ENCODE measurements around the gene TXN2.

The TXN2 gene

GRCh38 chr22:36512991-36513390 lies 31.6 kb upstream of the TXN2 start:
- no peak for DNase-seq (ENCODE audit: low read depth)
- no peak for TF ChIP-seq CTCF (IDR thresholded peaks at IDR 0.05; ENCODE audit: control insufficient read depth, extremely low read depth, insufficient read depth)
- no peak overlapping the region for H3K4me3 ChIP-seq (ENCODE audit: low read depth, low read length)

GRCh38 chr22:36512333-36512732 lies 30.9 kb upstream of the TXN2 start:
- no peak for DNase-seq (ENCODE audit: low read depth)
- TF ChIP-seq CTCF (IDR thresholded peaks at IDR 0.05; ENCODE audit: control insufficient read depth, extremely low read depth, insufficient read depth), result no peak

DNA sequence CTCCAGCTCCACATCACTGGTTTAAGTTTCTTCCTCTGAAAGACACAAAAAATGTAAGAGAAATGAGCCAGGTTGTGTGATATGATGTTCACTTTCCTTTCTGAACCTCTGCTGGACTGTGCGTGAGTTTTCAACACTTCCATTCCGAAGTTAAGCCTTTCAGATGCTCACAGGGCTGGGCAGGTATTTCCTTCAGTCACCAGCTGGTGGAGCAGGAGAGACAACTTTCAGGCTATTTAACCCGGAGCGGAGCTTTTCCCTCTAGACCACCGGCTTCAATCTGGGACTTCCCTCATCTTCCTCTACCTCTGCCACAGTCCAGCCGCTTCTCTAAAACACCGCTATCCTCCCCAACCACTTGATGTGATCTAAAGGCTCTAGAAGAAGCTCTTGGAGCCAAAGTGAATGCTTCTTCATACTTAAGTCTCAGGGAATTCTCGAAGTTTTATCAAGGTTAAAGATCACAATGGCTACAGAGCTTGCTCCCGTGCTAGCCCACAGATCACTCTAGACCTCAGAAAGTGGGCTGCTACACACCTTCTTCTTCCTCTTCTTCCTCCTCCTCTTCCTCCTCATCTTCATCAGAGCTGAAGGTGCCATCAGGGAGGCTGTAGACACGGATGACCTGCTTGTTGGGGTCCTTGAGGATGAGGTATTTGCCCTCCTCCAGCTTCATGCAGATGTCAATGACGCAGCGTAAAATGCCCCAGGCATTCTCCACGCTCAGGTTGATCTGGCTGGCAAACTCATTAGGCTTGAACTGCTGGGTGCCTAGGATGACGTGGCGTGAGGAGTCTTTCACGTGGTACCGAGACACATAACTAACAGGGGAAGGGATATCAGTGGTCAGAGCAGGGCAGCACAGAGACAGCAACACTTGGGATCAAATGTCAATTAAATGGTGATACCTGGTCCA lies 29.8 kb upstream of the TXN2 start:
- no peak overlapping the region for H3K4me3 ChIP-seq (ENCODE audit: low read depth, low read length)
- no peak for DNase-seq (ENCODE audit: low read depth)
- peak; percentile 58 for TF ChIP-seq CTCF (IDR thresholded peaks at IDR 0.05; ENCODE audit: control insufficient read depth, extremely low read depth, insufficient read depth)

More at GRCh38 chr22:36512333-36512732, 30.9 kb upstream of the TXN2 start:
- H3K4me3 ChIP-seq (ENCODE audit: low read depth, low read length), result no peak overlapping the region

- DNase-seq (ENCODE audit: low read depth), result no peak
- no peak for TF ChIP-seq CTCF (IDR thresholded peaks at IDR 0.05; ENCODE audit: control insufficient read depth, extremely low read depth, insufficient read depth)
- H3K4me3 ChIP-seq (ENCODE audit: low read depth, low read length), result no peak overlapping the region
Measured at GRCh38 chr22:36510384-36510783, 28.9 kb upstream of the TXN2 start.

- no peak for DNase-seq (ENCODE audit: low read depth)
- H3K4me3 ChIP-seq (ENCODE audit: low read depth, low read length), result peak overlapping the region; percentile 52
- TF ChIP-seq CTCF (IDR thresholded peaks at IDR 0.05; ENCODE audit: control insufficient read depth, extremely low read depth, insufficient read depth), result no peak
Measured at GRCh38 chr22:36507518-36508010, 26.1 kb upstream of the TXN2 start.

GRCh38 chr22:36506637-36507517 lies 25.4 kb upstream of the TXN2 start, which contains the start of gene FOXRED2:
TSS of gene FOXRED2 (minus strand) at chr22:36507040. CDS start at chr22:36506422, 618 bp downstream.
- H3K4me3 ChIP-seq (ENCODE audit: low read depth, low read length), result peak within 1 kb of the TSS; percentile 52
- no peak for TF ChIP-seq CTCF (IDR thresholded peaks at IDR 0.05; ENCODE audit: control insufficient read depth, extremely low read depth, insufficient read depth)
- peak; percentile 58 for DNase-seq (ENCODE audit: low read depth)

Measured in LNCaP clone FGC (cell line).